HepG2 (cell line): ENCODE data around the gene ABCC1. TPM values are rescaled to one million over a fixed set of nuclear protein-coding genes. Genes with fewer than 3 reads are reported as not detected.

Experiments used
- ATAC-seq: fragments of 200-7000 bp; cut with Tn5 transposase; 3 replicates; pipeline ENCODE4 v1.9.1; 2020; ENCODE audit warnings: mild to moderate bottlenecking, moderate library complexity
- BruUV-seq: library from RNA; stranded (reverse); fragments of 400-500 nt; replicated peaks from 2 replicates; lab custom pipeline; 2021; lab: Mats Ljungman, UMichigan
- CTCF ChIA-PET: fragments of 300-600 bp; formaldehyde crosslinking; extraction: SDS; loops from one replicate; lab custom pipeline; 2021; ENCODE audit warnings: low total read pairs, inconsistent platforms, low intra/inter-chr PET ratio; lab: Yijun Ruan, JAX
- POLR2A ChIA-PET: fragments of 350-600 bp; sonication (Branson Sonifier 250); formaldehyde crosslinking; loops from one replicate; lab custom pipeline; 2020; ENCODE audit warnings: antibody characterized with exemption, inconsistent platforms; lab: Yijun Ruan, JAX
- DNase-seq: peaks from one replicate; pipeline ENCODE4 v3.0.0-alpha.2; 2015; ENCODE audit warnings: low spot score
- FAIRE-seq: peaks from 3 replicates; lab custom pipeline; 2011; peaks lifted over from hg19 to GRCh38; lab: Jason Lieb, UNC
- H2AFZ ChIP-seq: one replicate; pipeline ENCODE4 v1.6.1; 2011; ENCODE audit warnings: low read length, inconsistent platforms
- H3K27ac ChIP-seq: fragments of 300-600 bp; 3 replicates; pipeline ENCODE4 v1.8.0; 2011; ENCODE audit warnings: mixed run types, mild to moderate bottlenecking, mixed read lengths, low read length, inconsistent platforms; ENCODE audit not compliant: insufficient read depth; ENCODE audit errors: extremely low read length
- H3K27me3 ChIP-seq, 2 experiments: fragments of 200-600 bp in 1 of 2; 2 replicates in 1 of 2; 3 replicates in 1 of 2; pipeline versions ENCODE4 v1.6.0 to v1.8.0; 2011; ENCODE audit warnings: low read length in 2 of 2, mild to moderate bottlenecking in 2 of 2, moderate library complexity in 2 of 2, inconsistent platforms in 1 of 2; ENCODE audit not compliant: insufficient read depth in 2 of 2, control insufficient read depth in 1 of 2
- H3K36me3 ChIP-seq, 2 experiments: fragments of 200-600 bp in 1 of 2; replicated peaks in 1 of 2; 2 replicates in 1 of 2; 3 replicates in 1 of 2; pipeline versions ENCODE4 v1.5.1 to v1.8.0; 2011; ENCODE audit warnings: low read length in 2 of 2, inconsistent platforms in 1 of 2; ENCODE audit not compliant: insufficient read depth in 2 of 2, control insufficient read depth in 1 of 2
- H3K4me1 ChIP-seq: 2 replicates; pipeline ENCODE4 v1.5.1; 2012; ENCODE audit warnings: low read length, inconsistent platforms; ENCODE audit not compliant: insufficient read depth
- H3K4me2 ChIP-seq: 2 replicates; pipeline ENCODE4 v1.6.0; 2011; ENCODE audit warnings: low read depth, low read length, inconsistent platforms
- H3K4me3 ChIP-seq, 3 experiments: fragments of 200-600 bp in 1 of 3; sonication (generic), shearing (Covaris generic) in 1 of 3; replicated peaks in 1 of 3; 2 replicates each; pipeline ENCODE4 v1.5.1; 2011 to 2016; ENCODE audit warnings: low read length in 3 of 3, inconsistent platforms in 2 of 3, low read depth in 2 of 3, mild to moderate bottlenecking in 2 of 3, control low read depth in 1 of 3, mixed read lengths in 1 of 3; ENCODE audit not compliant: insufficient read depth in 1 of 3
- H3K79me2 ChIP-seq: one replicate; pipeline ENCODE4 v1.6.1; 2011; ENCODE audit warnings: low read length, inconsistent platforms; ENCODE audit not compliant: insufficient read depth
- H3K9ac ChIP-seq: 2 replicates; pipeline ENCODE4 v1.6.0; 2011; ENCODE audit warnings: mild to moderate bottlenecking, low read depth, low read length, inconsistent platforms; ENCODE audit not compliant: insufficient read depth
- H3K9me3 ChIP-seq: 2 replicates; pipeline ENCODE4 v1.5.1; 2012; ENCODE audit warnings: mild to moderate bottlenecking, low read length
- H4K20me1 ChIP-seq: 2 replicates; pipeline ENCODE4 v1.6.0; 2011; ENCODE audit warnings: inconsistent platforms, mild to moderate bottlenecking, low read length, moderate library complexity; ENCODE audit not compliant: insufficient read depth
- DNMT3B ChIP-seq: conservative IDR thresholded peaks from 2 replicates; pipeline ENCODE4 v1.6.1; 2016; ENCODE audit warnings: missing biosample characterization, control low read depth
- RORA ChIP-seq: sonication (generic); formaldehyde crosslinking; IDR thresholded peaks from 2 replicates; pipeline ENCODE4 v1.5.0; 2020; ENCODE audit warnings: mild to moderate bottlenecking, missing genetic modification reagents, moderate library complexity
- SIX1 ChIP-seq: sonication (generic); formaldehyde crosslinking; IDR thresholded peaks from 2 replicates; pipeline ENCODE4 v1.4.0; 2020; ENCODE audit warnings: missing genetic modification reagents, borderline replicate concordance
- U2AF1 ChIP-seq: fragments of 200-400 bp; formaldehyde crosslinking; optimal IDR thresholded peaks from 2 replicates; pipeline ENCODE3; 2017; ENCODE audit warnings: mild to moderate bottlenecking, low read depth, low read length
- WIZ ChIP-seq: sonication (generic); formaldehyde crosslinking; IDR thresholded peaks from 2 replicates; pipeline ENCODE4 v1.5.1; 2020; ENCODE audit warnings: mild to moderate bottlenecking, missing genetic modification reagents
- ZEB1 ChIP-seq: IDR thresholded peaks from 2 replicates; pipeline ENCODE4 v1.6.1; 2012; ENCODE audit warnings: mild to moderate bottlenecking, low read depth, inconsistent platforms; ENCODE audit not compliant: insufficient replicate concordance
- ZNF510 ChIP-seq: sonication (generic); formaldehyde crosslinking; IDR thresholded peaks from 2 replicates; pipeline ENCODE4 v1.4.0; 2020; ENCODE audit warnings: low read depth, mild to moderate bottlenecking, missing genetic modification reagents
- WGBS: methylation state at CpG from one replicate; pipeline ENCODE4 v1.1.6; 2017; ENCODE audit warnings: low lambda C conversion rate; 5-methylcytosine and 5-hydroxymethylcytosine counted together
- in situ Hi-C: cut with HindIII; loops from 2 replicates; pipeline ENCODE4 v1.10.0; 2017; ENCODE audit warnings: low pct_unique_long_range_greater_than_20kb; ENCODE audit not compliant: extremely low pct_ligation_motif_present
- intact Hi-C: fragments of 100-400 bp; cut with micrococcal nuclease; formaldehyde crosslinking; loops from one replicate; pipeline ENCODE4 v1.10.0; 2022; ENCODE audit not compliant: unreplicated experiment
- polyA plus RNA-seq, 8 experiments: library from polyadenylated mRNA; depleted of rRNA in 3 of 8; stranded (reverse) in 7 of 8; unstranded in 1 of 8; fragments of >200 nt; fragmentation: Illumina TruSeq in 4 of 8; extraction: Trizol in 4 of 8; gene quantifications; 2 replicates each; pipeline versions ENCODE4 v1.2.1 to v1.2.3, GENCODE V29; 2011 to 2016; ENCODE audit warnings: low read depth in 4 of 8, missing spikeins in 1 of 8, mixed read lengths in 1 of 8; ENCODE audit not compliant: insufficient read depth in 1 of 8
- total RNA-seq, 5 experiments: library from RNA; depleted of rRNA; stranded (reverse); fragments of >200 nt; fragmentation: Illumina TruSeq; extraction: Trizol; gene quantifications; 2 replicates each; pipeline ENCODE4 v1.2.3, GENCODE V29; 2016; ENCODE audit warnings: low read depth in 1 of 5
- TF ChIP-seq, protein P1 (sequence below): sonication (generic); formaldehyde crosslinking; IDR thresholded peaks from 2 replicates; pipeline ENCODE4 v1.4.0; 2020; ENCODE audit warnings: mild to moderate bottlenecking, missing genetic modification reagents
- TF ChIP-seq, protein P2 (sequence below): sonication (generic); formaldehyde crosslinking; IDR thresholded peaks from 2 replicates; pipeline ENCODE4 v1.5.1; 2020; ENCODE audit warnings: missing genetic modification reagents, mild to moderate bottlenecking, borderline replicate concordance
- TF ChIP-seq, protein P3 (sequence below): sonication (generic); formaldehyde crosslinking; IDR thresholded peaks from 2 replicates; pipeline ENCODE4 v1.4.0; 2020; ENCODE audit warnings: missing genetic modification reagents
- TF ChIP-seq, protein P4 (sequence below): sonication (generic); formaldehyde crosslinking; IDR thresholded peaks from 2 replicates; pipeline ENCODE4 v1.5.1; 2020; ENCODE audit warnings: mild to moderate bottlenecking, moderate library complexity, missing genetic modification reagents
- TF ChIP-seq, protein P5 (sequence below): sonication (generic); formaldehyde crosslinking; IDR thresholded peaks from 2 replicates; pipeline ENCODE4 v1.4.0; 2020; ENCODE audit warnings: missing genetic modification reagents, mild to moderate bottlenecking, borderline replicate concordance

Gene ABCC1
- total and polyA plus RNA-seq, 2 of the 13 experiments (the other 11 are each of a cell fraction or from before 2014, with no cell fraction given), result 13.0 to 30.6 TPM

DNA sequence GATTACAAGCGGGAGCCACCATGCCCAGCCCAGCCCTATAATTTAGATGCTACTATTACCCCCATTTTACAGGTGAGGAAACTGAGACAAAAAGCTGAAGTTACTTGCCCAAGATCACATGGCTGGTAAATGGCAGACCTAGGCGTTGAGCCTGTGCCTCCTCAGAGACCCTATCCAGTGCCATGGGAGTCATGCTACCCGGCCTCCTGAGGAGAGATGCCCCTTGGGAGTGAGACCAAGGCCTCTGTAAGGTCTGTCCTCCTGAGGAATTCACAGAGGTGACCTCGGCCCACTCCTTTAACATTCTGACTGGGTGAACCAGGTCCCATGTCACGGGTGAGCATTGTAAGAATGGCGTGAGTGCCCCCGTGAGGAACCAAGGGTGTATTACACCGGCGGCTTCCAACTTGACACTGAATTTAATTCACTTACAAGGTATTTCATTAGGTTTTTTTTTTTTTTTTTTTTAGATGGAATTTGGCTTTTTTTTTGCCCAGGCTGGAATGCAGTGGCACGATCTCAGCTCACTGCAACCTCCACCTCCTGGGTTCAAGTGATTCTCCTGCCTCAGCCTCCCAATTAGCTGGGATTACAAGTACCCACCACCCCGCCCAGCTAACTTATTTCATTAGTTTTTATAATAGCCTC lies 178.2 kb downstream of the ABCC1 start:
- peak; percentile 70 for FAIRE-seq
- ChIA-PET POLR2A (no interaction called here), CTCF (interaction anchor here (0.8 to 3.0 kb wide), 4 partner anchors 253 to 371 kb away, joined by 5 to 48 read pairs (median 12); no protein-coding TSS in a partner anchor)
- no peaks in the 10 kb centered on the region for H3K79me2 ChIP-seq
- intact Hi-C loops (loop anchor here (1.0 to 5.0 kb wide), 3 partner anchors 130 to 361 kb away; no protein-coding TSS in a partner anchor), in situ Hi-C loops (loop anchor here (5.0 kb wide), 2 partner anchors 255 to 350 kb away; no protein-coding TSS in a partner anchor)
- peaks cover 6% of the 10 kb centered on the region; the same call in 1 of the 2 replicates for H3K9me3 ChIP-seq
- H3K4me3 ChIP-seq, result no peak overlapping the region
- peak; percentile 85 for ATAC-seq
- DNase-seq, result peak; percentile 72
- no peaks in the 10 kb centered on the region for H3K27me3 ChIP-seq
- no peaks in the 10 kb centered on the region for H3K4me1 ChIP-seq
- peaks cover 37 to 60% of the 10 kb centered on the region in 2 experiments for H3K36me3 ChIP-seq
- no TSS peak for BruUV-seq
- H3K9ac ChIP-seq, result no peak overlapping the region
- no peak overlapping the region for H2AFZ ChIP-seq
- no peaks in the 10 kb centered on the region for H4K20me1 ChIP-seq
- H3K4me2 ChIP-seq, result no peak overlapping the region
- whole genome bisulfite sequencing, result 34% methylated on average over 11 of the region's 11 CpGs
- H3K27ac ChIP-seq, result no peak overlapping the region
- TF ChIP-seq ZNF510 (CRISPR knock-in tag) (no peak), WIZ (CRISPR knock-in tag) (no peak), DNMT3B (CRISPR knock-in tag) (0 out of 2 replicates have a peak, but pooled peaks have one; percentile 65), SIX1 (no peak), U2AF1 (no peak), ZEB1 (no peak), RORA (no peak)
- TF ChIP-seq, protein P1, sequence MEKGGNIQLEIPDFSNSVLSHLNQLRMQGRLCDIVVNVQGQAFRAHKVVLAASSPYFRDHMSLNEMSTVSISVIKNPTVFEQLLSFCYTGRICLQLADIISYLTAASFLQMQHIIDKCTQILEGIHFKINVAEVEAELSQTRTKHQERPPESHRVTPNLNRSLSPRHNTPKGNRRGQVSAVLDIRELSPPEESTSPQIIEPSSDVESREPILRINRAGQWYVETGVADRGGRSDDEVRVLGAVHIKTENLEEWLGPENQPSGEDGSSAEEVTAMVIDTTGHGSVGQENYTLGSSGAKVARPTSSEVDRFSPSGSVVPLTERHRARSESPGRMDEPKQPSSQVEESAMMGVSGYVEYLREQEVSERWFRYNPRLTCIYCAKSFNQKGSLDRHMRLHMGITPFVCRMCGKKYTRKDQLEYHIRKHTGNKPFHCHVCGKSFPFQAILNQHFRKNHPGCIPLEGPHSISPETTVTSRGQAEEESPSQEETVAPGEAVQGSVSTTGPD (CRISPR knock-in tag), result no peak
- TF ChIP-seq, protein P2, sequence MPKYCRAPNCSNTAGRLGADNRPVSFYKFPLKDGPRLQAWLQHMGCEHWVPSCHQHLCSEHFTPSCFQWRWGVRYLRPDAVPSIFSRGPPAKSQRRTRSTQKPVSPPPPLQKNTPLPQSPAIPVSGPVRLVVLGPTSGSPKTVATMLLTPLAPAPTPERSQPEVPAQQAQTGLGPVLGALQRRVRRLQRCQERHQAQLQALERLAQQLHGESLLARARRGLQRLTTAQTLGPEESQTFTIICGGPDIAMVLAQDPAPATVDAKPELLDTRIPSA (CRISPR knock-in tag), result no peak
- TF ChIP-seq, protein P3, sequence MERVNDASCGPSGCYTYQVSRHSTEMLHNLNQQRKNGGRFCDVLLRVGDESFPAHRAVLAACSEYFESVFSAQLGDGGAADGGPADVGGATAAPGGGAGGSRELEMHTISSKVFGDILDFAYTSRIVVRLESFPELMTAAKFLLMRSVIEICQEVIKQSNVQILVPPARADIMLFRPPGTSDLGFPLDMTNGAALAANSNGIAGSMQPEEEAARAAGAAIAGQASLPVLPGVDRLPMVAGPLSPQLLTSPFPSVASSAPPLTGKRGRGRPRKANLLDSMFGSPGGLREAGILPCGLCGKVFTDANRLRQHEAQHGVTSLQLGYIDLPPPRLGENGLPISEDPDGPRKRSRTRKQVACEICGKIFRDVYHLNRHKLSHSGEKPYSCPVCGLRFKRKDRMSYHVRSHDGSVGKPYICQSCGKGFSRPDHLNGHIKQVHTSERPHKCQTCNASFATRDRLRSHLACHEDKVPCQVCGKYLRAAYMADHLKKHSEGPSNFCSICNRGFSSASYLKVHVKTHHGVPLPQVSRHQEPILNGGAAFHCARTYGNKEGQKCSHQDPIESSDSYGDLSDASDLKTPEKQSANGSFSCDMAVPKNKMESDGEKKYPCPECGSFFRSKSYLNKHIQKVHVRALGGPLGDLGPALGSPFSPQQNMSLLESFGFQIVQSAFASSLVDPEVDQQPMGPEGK (CRISPR knock-in tag), result no peak
- TF ChIP-seq, protein P4, sequence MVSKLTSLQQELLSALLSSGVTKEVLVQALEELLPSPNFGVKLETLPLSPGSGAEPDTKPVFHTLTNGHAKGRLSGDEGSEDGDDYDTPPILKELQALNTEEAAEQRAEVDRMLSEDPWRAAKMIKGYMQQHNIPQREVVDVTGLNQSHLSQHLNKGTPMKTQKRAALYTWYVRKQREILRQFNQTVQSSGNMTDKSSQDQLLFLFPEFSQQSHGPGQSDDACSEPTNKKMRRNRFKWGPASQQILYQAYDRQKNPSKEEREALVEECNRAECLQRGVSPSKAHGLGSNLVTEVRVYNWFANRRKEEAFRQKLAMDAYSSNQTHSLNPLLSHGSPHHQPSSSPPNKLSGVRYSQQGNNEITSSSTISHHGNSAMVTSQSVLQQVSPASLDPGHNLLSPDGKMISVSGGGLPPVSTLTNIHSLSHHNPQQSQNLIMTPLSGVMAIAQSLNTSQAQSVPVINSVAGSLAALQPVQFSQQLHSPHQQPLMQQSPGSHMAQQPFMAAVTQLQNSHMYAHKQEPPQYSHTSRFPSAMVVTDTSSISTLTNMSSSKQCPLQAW (CRISPR knock-in tag), result peak; percentile 58
- TF ChIP-seq, protein P5, sequence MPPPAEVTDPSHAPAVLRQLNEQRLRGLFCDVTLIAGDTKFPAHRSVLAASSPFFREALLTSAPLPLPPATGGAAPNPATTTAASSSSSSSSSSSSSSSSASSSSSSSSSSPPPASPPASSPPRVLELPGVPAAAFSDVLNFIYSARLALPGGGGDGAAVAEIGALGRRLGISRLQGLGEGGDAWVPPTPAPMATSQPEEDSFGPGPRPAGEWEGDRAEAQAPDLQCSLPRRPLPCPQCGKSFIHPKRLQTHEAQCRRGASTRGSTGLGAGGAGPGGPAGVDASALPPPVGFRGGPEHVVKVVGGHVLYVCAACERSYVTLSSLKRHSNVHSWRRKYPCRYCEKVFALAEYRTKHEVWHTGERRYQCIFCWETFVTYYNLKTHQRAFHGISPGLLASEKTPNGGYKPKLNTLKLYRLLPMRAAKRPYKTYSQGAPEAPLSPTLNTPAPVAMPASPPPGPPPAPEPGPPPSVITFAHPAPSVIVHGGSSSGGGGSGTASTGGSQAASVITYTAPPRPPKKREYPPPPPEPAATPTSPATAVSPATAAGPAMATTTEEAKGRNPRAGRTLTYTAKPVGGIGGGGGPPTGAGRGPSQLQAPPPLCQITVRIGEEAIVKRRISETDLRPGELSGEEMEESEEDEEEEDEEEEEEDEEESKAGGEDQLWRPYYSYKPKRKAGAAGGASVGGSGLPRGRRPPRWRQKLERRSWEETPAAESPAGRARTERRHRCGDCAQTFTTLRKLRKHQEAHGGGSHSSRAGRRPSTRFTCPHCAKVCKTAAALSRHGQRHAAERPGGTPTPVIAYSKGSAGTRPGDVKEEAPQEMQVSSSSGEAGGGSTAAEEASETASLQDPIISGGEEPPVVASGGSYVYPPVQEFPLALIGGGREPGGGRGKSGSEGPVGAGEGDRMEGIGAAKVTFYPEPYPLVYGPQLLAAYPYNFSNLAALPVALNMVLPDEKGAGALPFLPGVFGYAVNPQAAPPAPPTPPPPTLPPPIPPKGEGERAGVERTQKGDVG (CRISPR knock-in tag), result no peak
